GM12873 (cell line): ENCODE results near the gene TRIM38.

Experiments
- CTCF ChIP-seq: IDR thresholded peaks from 2 replicates; pipeline ENCODE4 v1.5.1; 2012; ENCODE audit warnings: low read depth, mild to moderate bottlenecking, moderate library complexity, low read length, control low read depth; ENCODE audit not compliant: insufficient read depth; ENCODE audit errors: missing control alignments

TRIM38 gene

GRCh38 chr6:26019261-26019830 lies 56.7 kb downstream of the TRIM38 start:
- TF ChIP-seq CTCF: no peak

GRCh38 chr6:26019967-26020328 lies 57.3 kb downstream of the TRIM38 start:
- no peak for TF ChIP-seq CTCF

DNA sequence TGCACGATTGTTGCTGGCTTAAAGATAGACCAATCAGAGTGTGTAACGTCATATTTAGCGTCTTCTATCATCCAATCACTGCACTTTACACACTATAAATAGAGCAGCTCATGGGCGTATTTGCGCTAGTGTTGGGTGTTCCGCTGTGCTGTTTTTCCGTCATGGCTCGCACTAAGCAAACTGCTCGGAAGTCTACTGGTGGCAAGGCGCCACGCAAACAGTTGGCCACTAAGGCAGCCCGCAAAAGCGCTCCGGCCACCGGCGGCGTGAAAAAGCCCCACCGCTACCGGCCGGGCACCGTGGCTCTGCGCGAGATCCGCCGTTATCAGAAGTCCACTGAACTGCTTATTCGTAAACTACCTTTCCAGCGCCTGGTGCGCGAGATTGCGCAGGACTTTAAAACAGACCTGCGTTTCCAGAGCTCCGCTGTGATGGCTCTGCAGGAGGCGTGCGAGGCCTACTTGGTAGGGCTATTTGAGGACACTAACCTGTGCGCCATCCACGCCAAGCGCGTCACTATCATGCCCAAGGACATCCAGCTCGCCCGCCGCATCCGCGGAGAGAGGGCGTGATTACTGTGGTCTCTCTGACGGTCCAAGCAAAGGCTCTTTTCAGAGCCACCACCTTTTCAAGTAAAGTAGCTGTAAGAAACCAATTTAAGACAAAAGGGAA lies 57.9 kb downstream of the TRIM38 start:
- TF ChIP-seq CTCF: no peak

DNA sequence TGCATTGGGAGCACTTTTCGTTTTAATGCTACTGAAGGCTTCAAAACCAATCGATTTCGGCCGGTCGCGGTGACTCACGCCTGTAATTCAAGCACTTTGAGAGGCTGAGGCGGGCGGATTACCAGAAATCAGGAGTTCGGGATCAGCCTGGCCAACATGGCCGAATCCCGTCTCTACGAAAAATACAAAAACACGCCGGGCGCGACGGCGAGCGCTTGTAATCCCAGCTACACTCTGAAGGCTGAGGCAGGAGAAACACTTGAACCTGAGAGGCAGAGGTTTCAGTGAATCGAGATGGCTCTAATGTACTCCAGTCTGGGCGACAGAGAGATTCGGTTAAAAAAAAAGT lies 58.4 kb downstream of the TRIM38 start:
- TF ChIP-seq CTCF: no peak

DNA sequence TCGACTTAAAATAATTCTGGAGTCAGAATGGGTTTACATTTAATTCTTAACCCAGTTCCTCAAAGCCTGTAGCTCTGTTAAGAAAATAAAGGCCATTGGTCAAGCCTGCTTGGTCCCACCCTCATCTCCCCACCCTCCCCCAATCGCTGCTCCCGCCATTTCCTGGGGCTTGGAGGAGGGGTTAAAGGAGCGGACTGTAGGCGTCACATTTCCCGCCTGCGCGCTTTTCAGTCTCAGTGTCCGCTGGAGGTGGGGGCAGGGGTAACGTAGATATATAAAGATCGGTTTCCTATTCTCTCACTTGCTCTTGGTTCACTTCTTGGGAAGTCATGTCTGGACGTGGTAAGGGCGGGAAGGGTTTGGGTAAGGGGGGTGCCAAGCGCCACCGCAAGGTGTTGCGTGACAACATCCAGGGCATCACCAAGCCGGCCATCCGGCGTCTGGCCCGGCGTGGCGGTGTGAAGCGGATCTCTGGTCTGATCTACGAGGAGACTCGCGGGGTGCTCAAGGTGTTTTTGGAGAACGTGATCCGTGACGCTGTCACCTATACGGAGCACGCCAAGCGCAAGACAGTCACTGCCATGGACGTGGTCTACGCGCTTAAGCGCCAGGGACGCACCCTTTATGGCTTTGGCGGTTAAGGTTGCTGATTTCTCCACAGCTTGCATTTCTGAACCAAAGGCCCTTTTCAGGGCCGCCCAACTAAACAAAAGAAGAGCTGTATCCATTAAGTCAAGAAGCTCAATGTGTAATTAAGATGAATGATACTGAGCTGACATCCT lies 58.9 kb downstream of the TRIM38 start:
- no peak for TF ChIP-seq CTCF

- TF ChIP-seq CTCF: no peak
These were observed 59.5 kb downstream of the TRIM38 start for GRCh38 chr6:26022132-26022472.

DNA sequence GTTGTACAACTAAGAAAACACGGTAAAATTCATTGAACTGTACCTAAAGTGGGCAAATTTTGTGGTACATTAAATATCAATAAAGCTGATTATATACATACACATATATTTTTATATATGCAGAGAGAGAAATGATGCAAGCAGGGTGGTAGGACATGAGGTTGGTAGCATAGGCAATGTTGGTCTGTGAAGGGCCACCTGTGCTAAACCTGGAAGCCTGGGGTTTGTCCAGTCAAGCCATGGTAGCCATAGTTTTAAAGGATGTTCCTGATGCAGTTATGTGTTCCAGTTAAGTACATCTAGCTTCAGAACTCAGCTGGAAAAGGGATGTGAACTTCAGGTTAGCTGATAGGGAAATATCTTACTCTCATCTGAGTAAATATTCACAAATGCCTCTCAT lies 60.1 kb downstream of the TRIM38 start:
- TF ChIP-seq CTCF: no peak
